Ascending aorta (tissue), 2 donors: Measurements from ENCODE around the gene NR1I3. TPM values are rescaled to one million over a fixed set of nuclear protein-coding genes. Genes with fewer than 3 reads are reported as not detected.

Source experiments
- DNase-seq, 2 donors: peaks; one replicate each; pipeline ENCODE4 v3.0.0-alpha.2; 2019; ENCODE audit warnings: low spot score in 2 of 2
- H3K27ac ChIP-seq, 2 donors: fragments of 200-600 bp; sonication (generic); one replicate each; pipeline ENCODE4 v1.5.1; 2016 to 2017; ENCODE audit warnings: mild to moderate bottlenecking in 1 of 2
- H3K27me3 ChIP-seq: fragments of 200-600 bp; sonication (generic); one replicate; pipeline ENCODE4 v1.5.1; 2017
- H3K36me3 ChIP-seq, 2 donors: fragments of 200-600 bp; sonication (generic); one replicate each; pipeline ENCODE4 v1.5.1; 2016
- H3K4me1 ChIP-seq, 2 donors: fragments of 200-600 bp; sonication (generic); one replicate each; pipeline ENCODE4 v1.5.1; 2016 to 2017; ENCODE audit warnings: mild to moderate bottlenecking in 1 of 2
- H3K4me3 ChIP-seq, 2 donors: fragments of 200-600 bp; sonication (generic); one replicate each; pipeline ENCODE4 v1.5.1; 2016 to 2017; ENCODE audit warnings: mild to moderate bottlenecking in 1 of 2
- H3K9me3 ChIP-seq, 2 donors: fragments of 200-600 bp; sonication (generic); one replicate each; pipeline ENCODE4 v1.5.1; 2016
- intact Hi-C: fragments of 100-400 bp; cut with DNase I; formaldehyde crosslinking; loops from one replicate; pipeline ENCODE4 v1.15.1; 2023
- total RNA-seq: library from RNA; depleted of rRNA; stranded (reverse); fragments of >200 nt; gene quantifications from one replicate; pipeline ENCODE4 v1.1.0, GENCODE V29; 2016
- TF ChIP-seq, protein P1 (sequence below), 3 experiments: fragments of 200-600 bp in 2 of 3; fragments of 450-650 bp in 1 of 3; sonication (generic) in 2 of 3; IDR thresholded peaks; one replicate each; pipeline ENCODE4 v1.5.1; 2016 to 2019; ENCODE audit warnings: antibody characterized with exemption in 3 of 3, mild to moderate bottlenecking in 1 of 3, moderate library complexity in 1 of 3

The NR1I3 gene
- total RNA-seq, 1 donor from 2014 or later = 0.21 TPM

DNA sequence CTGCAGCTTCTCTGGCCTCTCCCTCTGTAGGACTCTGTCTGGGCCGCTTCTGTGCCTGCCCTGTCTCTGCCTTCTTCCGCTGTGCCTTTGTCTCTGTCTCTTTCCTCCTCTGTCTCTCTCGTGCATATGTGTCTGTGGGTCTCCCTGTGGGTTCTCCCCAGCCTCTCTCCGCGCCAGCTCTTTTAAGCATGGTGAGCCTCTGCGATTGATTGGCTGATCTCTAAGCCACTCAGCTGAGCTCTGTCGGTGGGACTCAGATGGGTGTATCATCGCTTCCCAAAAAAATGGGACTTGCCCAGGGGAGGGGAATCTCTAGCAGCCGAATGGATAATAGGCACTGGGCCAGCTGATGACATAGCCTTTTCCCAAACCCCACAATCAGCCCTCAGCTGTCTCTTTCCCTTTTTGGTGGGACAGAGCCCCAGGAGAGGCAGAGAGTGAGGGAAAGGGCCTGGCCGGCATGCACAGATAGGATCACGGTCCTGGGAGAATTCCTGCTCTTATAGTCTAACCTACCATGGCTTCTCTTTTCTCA, 39.0 kb downstream of the NR1I3 start, which contains the start of gene ADAMTS4:
ADAMTS4 (minus strand) TSS at position 158 of the 535 bp plus-strand sequence. CDS start 427 bp downstream, outside the sequence.
- intact Hi-C loops = no loop called here
- no peaks in the 10 kb centered on the region for H3K27me3 ChIP-seq
- peak within 1 kb of the TSS; percentile 47 to 51 for H3K4me3 ChIP-seq
- no peaks in the 10 kb centered on the region for H3K9me3 ChIP-seq
- TF ChIP-seq, protein P1, sequence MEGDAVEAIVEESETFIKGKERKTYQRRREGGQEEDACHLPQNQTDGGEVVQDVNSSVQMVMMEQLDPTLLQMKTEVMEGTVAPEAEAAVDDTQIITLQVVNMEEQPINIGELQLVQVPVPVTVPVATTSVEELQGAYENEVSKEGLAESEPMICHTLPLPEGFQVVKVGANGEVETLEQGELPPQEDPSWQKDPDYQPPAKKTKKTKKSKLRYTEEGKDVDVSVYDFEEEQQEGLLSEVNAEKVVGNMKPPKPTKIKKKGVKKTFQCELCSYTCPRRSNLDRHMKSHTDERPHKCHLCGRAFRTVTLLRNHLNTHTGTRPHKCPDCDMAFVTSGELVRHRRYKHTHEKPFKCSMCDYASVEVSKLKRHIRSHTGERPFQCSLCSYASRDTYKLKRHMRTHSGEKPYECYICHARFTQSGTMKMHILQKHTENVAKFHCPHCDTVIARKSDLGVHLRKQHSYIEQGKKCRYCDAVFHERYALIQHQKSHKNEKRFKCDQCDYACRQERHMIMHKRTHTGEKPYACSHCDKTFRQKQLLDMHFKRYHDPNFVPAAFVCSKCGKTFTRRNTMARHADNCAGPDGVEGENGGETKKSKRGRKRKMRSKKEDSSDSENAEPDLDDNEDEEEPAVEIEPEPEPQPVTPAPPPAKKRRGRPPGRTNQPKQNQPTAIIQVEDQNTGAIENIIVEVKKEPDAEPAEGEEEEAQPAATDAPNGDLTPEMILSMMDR (IDR thresholded peaks at IDR 0.05) = no peak
- H3K4me1 ChIP-seq = peaks cover 8 to 32% of the 10 kb centered on the region in 2 donors
- peak within 1 kb of the TSS; percentile 92 to 97 for H3K27ac ChIP-seq
- DNase-seq = peak in 1 of 2 donors; percentile 86
- no peaks in the 10 kb centered on the region for H3K36me3 ChIP-seq

DNA sequence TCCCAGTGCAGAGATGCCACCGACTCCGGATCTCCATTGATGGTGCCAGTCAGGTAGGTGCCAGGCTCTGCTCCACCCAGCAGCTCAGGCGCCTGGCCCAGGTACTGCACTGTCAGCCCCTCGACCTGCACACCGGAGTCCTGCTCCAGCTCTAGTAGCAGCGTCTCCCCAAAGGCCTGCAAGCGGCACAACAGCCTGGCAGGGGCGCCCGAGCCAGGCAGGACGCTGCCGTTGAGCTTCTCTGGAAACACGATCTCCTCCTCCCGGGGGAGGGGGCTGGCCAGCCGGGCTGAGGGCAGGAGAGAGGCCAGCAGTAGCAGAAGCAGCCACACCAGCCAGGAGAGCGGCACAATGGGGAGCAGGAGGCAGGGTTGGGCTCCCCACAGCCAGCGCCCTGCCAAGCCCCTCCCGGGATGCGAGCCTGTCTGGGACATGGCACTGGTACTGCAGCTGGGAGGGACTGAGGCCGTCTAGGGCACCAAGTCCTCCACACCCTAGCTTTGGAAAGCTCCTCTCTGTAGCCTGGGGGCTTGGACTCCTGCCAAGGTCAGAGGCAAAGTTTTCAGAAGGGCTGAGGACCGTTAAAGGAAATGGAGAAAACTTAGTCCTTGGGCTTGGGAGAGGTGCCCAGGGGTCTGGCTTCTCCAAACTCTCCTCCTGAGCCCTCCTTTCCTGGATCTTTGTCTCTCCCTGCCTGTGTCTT, 39.7 kb downstream of the NR1I3 start:
- Histone ChIP-seq H3K27me3 (no peaks in the 10 kb centered on the region), H3K27ac (peak overlapping the region; percentile 92 to 97), H3K4me1 (peaks cover 8 to 29% of the 10 kb centered on the region in 2 donors), H3K36me3 (no peaks in the 10 kb centered on the region), H3K4me3 (peak overlapping the region; percentile 47 to 51), H3K9me3 (no peaks in the 10 kb centered on the region)
- DNase-seq = no peak
- TF ChIP-seq, protein P1 (IDR thresholded peaks at IDR 0.05) = no peak
- intact Hi-C loops = no loop called here

DNA sequence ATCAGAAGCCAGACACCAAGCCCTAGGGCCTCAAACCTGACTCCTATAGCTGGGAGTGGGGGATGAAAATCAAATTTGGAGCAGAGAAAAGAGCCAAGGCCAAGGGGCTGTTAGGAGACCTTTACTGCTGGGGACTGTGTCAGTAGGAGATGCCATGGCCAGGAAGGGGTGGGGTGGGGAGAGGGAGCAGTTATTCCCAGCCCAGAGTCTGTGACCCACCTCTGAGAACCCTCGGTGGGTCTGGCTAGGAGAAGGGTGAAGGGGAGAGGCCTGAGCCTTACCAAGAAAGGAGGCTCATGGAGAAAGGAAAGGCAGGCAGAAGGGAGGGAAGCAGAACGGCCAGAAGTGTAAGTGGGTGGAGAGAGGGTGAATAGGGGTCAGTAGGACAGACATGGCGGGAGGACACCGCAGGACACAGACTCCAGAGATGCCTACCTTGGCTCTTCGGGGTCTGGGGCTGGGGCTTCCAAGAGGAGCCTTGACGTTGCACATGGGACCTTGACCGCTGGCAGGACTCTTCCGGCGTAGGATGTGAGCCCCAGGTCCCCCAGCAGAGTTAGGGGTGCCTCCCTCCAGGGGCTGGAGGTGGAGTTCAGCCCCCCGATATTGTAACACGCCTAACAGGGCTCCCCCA, 40.3 kb downstream of the NR1I3 start:
- H3K4me1 ChIP-seq = peaks cover 3 to 22% of the 10 kb centered on the region in 2 donors

DNA sequence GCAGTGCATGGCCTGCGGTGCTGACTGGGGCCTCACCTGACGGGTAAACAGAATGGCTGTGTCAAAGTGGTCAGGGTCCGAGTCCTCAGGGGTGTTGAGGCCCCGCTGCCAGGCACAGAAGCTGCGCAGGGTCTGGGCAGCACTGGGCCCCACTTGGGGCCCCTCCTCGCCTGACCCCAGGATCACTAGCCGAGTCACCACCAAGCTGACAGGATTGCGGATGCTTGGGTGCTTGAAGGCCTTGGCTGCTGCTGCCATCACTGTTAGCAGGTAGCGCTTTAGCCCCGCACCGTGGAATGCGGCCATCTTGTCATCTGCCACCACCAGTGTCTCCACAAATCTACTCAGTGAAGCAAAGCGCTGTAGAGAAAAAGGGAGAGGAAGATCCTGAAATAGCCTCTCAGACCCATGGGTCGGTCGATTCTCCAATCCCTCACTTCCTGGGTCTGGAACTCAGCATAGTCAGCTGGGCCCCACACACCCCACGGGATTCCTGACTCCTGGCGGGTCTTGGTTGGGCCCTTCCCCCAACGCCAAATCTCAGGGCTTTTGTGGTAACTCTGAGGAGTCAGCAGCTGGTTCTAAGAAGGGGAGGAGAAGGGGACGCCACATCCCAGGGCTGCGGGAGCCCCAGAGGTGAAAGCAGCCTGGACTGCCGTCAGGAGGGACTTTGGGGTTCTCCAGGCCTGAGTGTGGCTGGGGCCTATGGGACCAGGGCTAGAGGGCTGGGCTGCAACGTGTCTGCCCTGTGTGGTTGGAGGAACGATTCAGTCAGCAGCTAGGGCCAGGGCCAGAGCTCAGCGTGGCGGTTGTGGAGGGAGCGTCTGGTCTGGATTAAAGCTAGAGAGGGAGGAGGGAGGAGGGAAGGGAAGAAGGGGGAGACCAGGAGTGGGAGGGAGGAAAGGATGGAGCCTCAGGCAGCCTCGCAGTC, 41.2 kb downstream of the NR1I3 start:
- Histone ChIP-seq H3K4me1 (peaks cover 3 to 22% of the 10 kb centered on the region in 2 donors), H3K9me3 (no peaks in the 10 kb centered on the region), H3K27me3 (no peaks in the 10 kb centered on the region), H3K36me3 (no peaks in the 10 kb centered on the region), H3K27ac (peak overlapping the region; percentile 24 to 97), H3K4me3 (peak overlapping the region; percentile 30 to 51)
- intact Hi-C loops = no loop called here
- DNase-seq = no peak
- TF ChIP-seq, protein P1 (IDR thresholded peaks at IDR 0.05) = no peak

More for the DNA sequence above, 40.3 kb downstream of the NR1I3 start:
- intact Hi-C loops = no loop called here
- Histone ChIP-seq H3K27ac (peak overlapping the region; percentile 92 to 97), H3K27me3 (no peaks in the 10 kb centered on the region), H3K36me3 (no peaks in the 10 kb centered on the region), H3K9me3 (no peaks in the 10 kb centered on the region), H3K4me3 (peak overlapping the region; percentile 47 to 51)
- TF ChIP-seq, protein P1 (IDR thresholded peaks at IDR 0.05) = no peak
- DNase-seq = no peak

DNA sequence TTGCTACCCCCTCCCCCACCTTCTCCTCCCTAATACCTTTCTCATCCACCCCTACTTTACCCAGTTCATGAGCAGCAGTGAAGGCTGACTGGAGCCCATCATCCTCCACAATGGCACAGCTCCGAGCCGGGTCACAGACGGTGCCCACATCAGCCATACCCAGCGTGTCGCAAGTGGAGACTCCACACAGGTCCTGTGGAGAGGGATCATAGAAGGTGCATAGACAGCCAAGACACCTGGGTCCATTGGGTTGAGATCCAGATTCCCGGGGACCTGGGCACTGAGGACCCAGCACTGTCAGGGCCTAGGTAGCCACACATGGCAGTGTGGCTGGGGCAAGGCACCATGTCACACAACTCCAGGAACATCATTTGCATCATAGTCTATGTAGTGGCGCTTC, 41.9 kb downstream of the NR1I3 start:
- Histone ChIP-seq H3K4me3 (peak overlapping the region in 1 of 2 donors; percentile 30), H3K4me1 (peaks cover 3 to 16% of the 10 kb centered on the region in 2 donors), H3K36me3 (no peaks in the 10 kb centered on the region), H3K27ac (peak overlapping the region; percentile 24 to 30), H3K9me3 (no peaks in the 10 kb centered on the region), H3K27me3 (no peaks in the 10 kb centered on the region)
- TF ChIP-seq, protein P1 (IDR thresholded peaks at IDR 0.05) = no peak
- no peak for DNase-seq
- intact Hi-C loops = no loop called here
